Uterus (tissue), 2 donors: Measurements from ENCODE around the gene ANO4.

Experiments
- CTCF ChIP-seq, 4 experiments: fragments of 200-600 bp in 2 of 4; fragments of 450-650 bp in 2 of 4; sonication (generic) in 2 of 4; IDR thresholded peaks; one replicate each; pipeline ENCODE4 v1.5.1; 2016 to 2019; ENCODE audit warnings: antibody characterized with exemption in 4 of 4, mild to moderate bottlenecking in 2 of 4, moderate library complexity in 1 of 4
- POLR2A ChIP-seq, 2 donors: fragments of 450-650 bp; IDR thresholded peaks; one replicate each; pipeline ENCODE4 v1.6.1; 2016; ENCODE audit warnings: antibody characterized with exemption in 2 of 2, mild to moderate bottlenecking in 1 of 2, moderate library complexity in 1 of 2

GRCh38 chr12:100993916-100994450, 199.4 kb downstream of the ANO4 start:
- no peak for TF ChIP-seq CTCF (IDR thresholded peaks at IDR 0.05)
- TF ChIP-seq POLR2A (IDR thresholded peaks at IDR 0.05), result no peak
